A549 (cell line): ENCODE data around the gene BTBD18. TPM values are rescaled to one million over a fixed set of nuclear protein-coding genes. Genes with fewer than 3 reads are reported as not detected.

Source experiments
- ATAC-seq, 2 experiments: fragments of 200-7000 bp in 1 of 2; fragments of >200 bp in 1 of 2; cut with Nextera tagmentation in 1 of 2; cut with Tn5 transposase in 1 of 2; 3 replicates each; pipeline versions ENCODE4 v1.8.0 to v1.9.1; 2018 to 2020; ENCODE audit warnings: mild to moderate bottlenecking in 1 of 2, moderate library complexity in 1 of 2
- CTCF ChIA-PET: fragments of 300-600 bp; sonication (Branson Sonifier 250); formaldehyde crosslinking; extraction: SDS; loops from one replicate; lab custom pipeline; 2021; ENCODE audit warnings: antibody characterized with exemption, inconsistent platforms; lab: Yijun Ruan, JAX
- POLR2A ChIA-PET: fragments of 350-600 bp; formaldehyde crosslinking; extraction: SDS; loops from one replicate; lab custom pipeline; 2021; ENCODE audit warnings: antibody characterized with exemption, inconsistent platforms; lab: Yijun Ruan, JAX
- DNase-seq, 2 experiments: peaks; one replicate each; pipeline versions ENCODE4 v3.0.0 to v3.0.0-alpha.2; 2011 to 2016; ENCODE audit warnings: low read depth in 1 of 2, low spot score in 1 of 2
- FAIRE-seq: peaks from 2 replicates; lab custom pipeline; 2011; peaks lifted over from hg19 to GRCh38; lab: Jason Lieb, UNC
- H3K27ac ChIP-seq, 2 experiments: fragments of >200 bp; sonication (Bioruptor Twin); formaldehyde crosslinking; 3 replicates each; pipeline ENCODE4 v1.5.1; 2016 to 2017
- H3K4me1 ChIP-seq: fragments of >200 bp; sonication (Bioruptor Twin); formaldehyde crosslinking; 3 replicates; pipeline ENCODE4 v1.6.1; 2016
- H3K4me2 ChIP-seq: fragments of >200 bp; sonication (Bioruptor Twin); formaldehyde crosslinking; 3 replicates; pipeline ENCODE4 v1.6.1; 2016
- H3K4me3 ChIP-seq: fragments of >200 bp; sonication (Bioruptor Twin); formaldehyde crosslinking; 3 replicates; pipeline ENCODE4 v1.5.1; 2016
- H3K9me3 ChIP-seq: fragments of >200 bp; sonication (Bioruptor Twin); formaldehyde crosslinking; 3 replicates; pipeline ENCODE4 v1.6.1; 2016
- BHLHE40 ChIP-seq: IDR thresholded peaks from 2 replicates; pipeline ENCODE4 v1.6.1; 2012; ENCODE audit warnings: low read depth, low read length, inconsistent platforms
- CBX8 ChIP-seq: fragments of 200-600 bp; sonication (generic); IDR thresholded peaks from 2 replicates; pipeline ENCODE4 v1.6.1; 2016
- CHD2 ChIP-seq: fragments of 150-350 bp; IDR thresholded peaks from 2 replicates; pipeline ENCODE4 v1.6.1; 2014; ENCODE audit warnings: low read length; ENCODE audit not compliant: partially characterized antibody
- CHD4 ChIP-seq: fragments of 200-600 bp; sonication (generic); IDR thresholded peaks from 2 replicates; pipeline ENCODE4 v1.6.1; 2016; ENCODE audit warnings: antibody characterized with exemption, mild to moderate bottlenecking, borderline replicate concordance
- E2F6 ChIP-seq: IDR thresholded peaks from 2 replicates; pipeline ENCODE4 v1.6.1; 2012; ENCODE audit warnings: low read depth, borderline replicate concordance
- EHMT2 ChIP-seq: fragments of 200-600 bp; sonication (generic); IDR thresholded peaks from 2 replicates; pipeline ENCODE4 v1.6.1; 2016; ENCODE audit warnings: antibody characterized with exemption, low read depth, mild to moderate bottlenecking, moderate library complexity
- ELK1 ChIP-seq: fragments of 150-350 bp; IDR thresholded peaks from 2 replicates; pipeline ENCODE4 v1.6.1; 2014; ENCODE audit warnings: low read depth, mild to moderate bottlenecking, low read length
- ESRRA ChIP-seq: fragments of 150-350 bp; IDR thresholded peaks from 2 replicates; pipeline ENCODE4 v1.6.1; 2014; ENCODE audit warnings: mild to moderate bottlenecking, low read length, borderline replicate concordance
- FOSL2 ChIP-seq, 2 experiments: fragments of 450-650 bp in 1 of 2; fragments of >200 bp in 1 of 2; sonication (Bioruptor Twin) in 1 of 2; formaldehyde crosslinking; IDR thresholded peaks; 2 replicates each; pipeline versions ENCODE4 v1.5.0 to v1.6.1; 2016 to 2020; ENCODE audit warnings: mild to moderate bottlenecking in 1 of 2, moderate library complexity in 1 of 2
- FOXS1 ChIP-seq: fragments of 250-450 bp; sonication (Bioruptor Pico); IDR thresholded peaks from 2 replicates; pipeline ENCODE4 v1.5.0; 2020; ENCODE audit warnings: mild to moderate bottlenecking, moderate library complexity
- HEYL ChIP-seq: fragments of 250-450 bp; sonication (Bioruptor Pico); IDR thresholded peaks from 2 replicates; pipeline ENCODE4 v1.8.0; 2021; ENCODE audit warnings: mild to moderate bottlenecking, moderate library complexity
- HMGXB4 ChIP-seq: fragments of 250-450 bp; sonication (Bioruptor Pico); IDR thresholded peaks from 2 replicates; pipeline ENCODE4 v1.5.0; 2021; ENCODE audit warnings: mild to moderate bottlenecking, moderate library complexity, borderline replicate concordance
- HOXB13 ChIP-seq: fragments of 250-450 bp; sonication (Bioruptor Pico); IDR thresholded peaks from 2 replicates; pipeline ENCODE4 v1.5.0; 2020; ENCODE audit warnings: low read depth, mild to moderate bottlenecking, moderate library complexity
- HOXB5 ChIP-seq: fragments of 250-450 bp; sonication (Bioruptor Pico); IDR thresholded peaks from 2 replicates; pipeline ENCODE4 v1.5.0; 2020; ENCODE audit warnings: mild to moderate bottlenecking, moderate library complexity
- JUN ChIP-seq, 2 experiments: fragments of >200 bp; sonication (Bioruptor Twin); formaldehyde crosslinking; IDR thresholded peaks; 2 replicates in 1 of 2; 3 replicates in 1 of 2; pipeline ENCODE4 v1.6.1; 2016 to 2017
- JUNB ChIP-seq: fragments of >200 bp; sonication (Bioruptor Twin); formaldehyde crosslinking; IDR thresholded peaks from 2 replicates; pipeline ENCODE4 v1.6.1; 2016
- MAFK ChIP-seq: fragments of 450-650 bp; IDR thresholded peaks from 2 replicates; pipeline ENCODE4 v1.6.1; 2014; ENCODE audit not compliant: partially characterized antibody
- NFE2L2 ChIP-seq: fragments of 150-350 bp; conservative IDR thresholded peaks from 2 replicates; pipeline ENCODE4 v1.6.1; 2014; ENCODE audit warnings: low read length
- NR3C1 ChIP-seq: fragments of >200 bp; sonication (Bioruptor Twin); formaldehyde crosslinking; IDR thresholded peaks from 3 replicates; pipeline ENCODE4 v1.6.1; 2017
- POLR2AphosphoS2 ChIP-seq: conservative IDR thresholded peaks from 2 replicates; pipeline ENCODE4 v1.6.1; 2012; ENCODE audit warnings: low read length, improper control_type of control experiment, inconsistent platforms
- RAD21 ChIP-seq, 2 experiments: fragments of >200 bp in 1 of 2; sonication (Bioruptor Twin) in 1 of 2; formaldehyde crosslinking in 1 of 2; IDR thresholded peaks in 1 of 2; conservative IDR thresholded peaks in 1 of 2; 2 replicates in 1 of 2; 3 replicates in 1 of 2; pipeline ENCODE4 v1.6.1; 2012 to 2018; ENCODE audit warnings: inconsistent platforms in 1 of 2
- RFX5 ChIP-seq: fragments of 450-650 bp; IDR thresholded peaks from 2 replicates; pipeline ENCODE4 v1.7.1; 2014; ENCODE audit warnings: antibody characterized with exemption, mild to moderate bottlenecking, moderate library complexity
- TFCP2L1 ChIP-seq: fragments of 250-450 bp; sonication (Bioruptor Pico); IDR thresholded peaks from 2 replicates; pipeline ENCODE4 v1.5.0; 2021; ENCODE audit warnings: mild to moderate bottlenecking
- TP53 ChIP-seq: fragments of 250-450 bp; sonication (Bioruptor Pico); IDR thresholded peaks from 2 replicates; pipeline ENCODE4 v1.5.0; 2021; ENCODE audit warnings: mild to moderate bottlenecking, moderate library complexity
- USF2 ChIP-seq: fragments of 450-650 bp; IDR thresholded peaks from 2 replicates; pipeline ENCODE4 v1.6.1; 2014; ENCODE audit warnings: antibody characterized with exemption
- ZC3H11A ChIP-seq: fragments of 450-650 bp; IDR thresholded peaks from 2 replicates; pipeline ENCODE4 v1.6.1; 2014; ENCODE audit warnings: antibody characterized with exemption, mild to moderate bottlenecking
- ZFP36 ChIP-seq: fragments of 450-650 bp; IDR thresholded peaks from 2 replicates; pipeline ENCODE4 v1.6.1; 2014; ENCODE audit warnings: borderline replicate concordance; ENCODE audit not compliant: partially characterized antibody
- ZNF302 ChIP-seq: fragments of 250-450 bp; sonication (Bioruptor Pico); IDR thresholded peaks from 2 replicates; pipeline ENCODE4 v1.9.0; 2021; ENCODE audit warnings: inconsistent platforms, mild to moderate bottlenecking, moderate library complexity
- ZSCAN20 ChIP-seq: fragments of 250-450 bp; sonication (Bioruptor Pico); IDR thresholded peaks from 2 replicates; pipeline ENCODE4 v1.8.0; 2022; ENCODE audit warnings: mild to moderate bottlenecking, moderate library complexity
- WGBS: methylation state at CpG from one replicate; pipeline ENCODE4 v1.1.6; 2017; ENCODE audit errors: missing lambda C conversion rate; 5-methylcytosine and 5-hydroxymethylcytosine counted together
- polyA plus RNA-seq, 4 experiments: library from polyadenylated mRNA; depleted of rRNA in 3 of 4; stranded (reverse); fragments of >200 nt; fragmentation: RNase III in 1 of 4; extraction: RNeasy Plus Mini Kit Qiagen cat#74134 plus additional on column Dnase treatment in 1 of 4; gene quantifications; 2 replicates in 3 of 4; 3 replicates in 1 of 4; pipeline ENCODE4 v1.2.3, GENCODE V29; 2011 to 2017

BTBD18 gene
- polyA plus RNA-seq, 2 of the 4 experiments (the other 2 are of a cell fraction): not detected

DNA sequence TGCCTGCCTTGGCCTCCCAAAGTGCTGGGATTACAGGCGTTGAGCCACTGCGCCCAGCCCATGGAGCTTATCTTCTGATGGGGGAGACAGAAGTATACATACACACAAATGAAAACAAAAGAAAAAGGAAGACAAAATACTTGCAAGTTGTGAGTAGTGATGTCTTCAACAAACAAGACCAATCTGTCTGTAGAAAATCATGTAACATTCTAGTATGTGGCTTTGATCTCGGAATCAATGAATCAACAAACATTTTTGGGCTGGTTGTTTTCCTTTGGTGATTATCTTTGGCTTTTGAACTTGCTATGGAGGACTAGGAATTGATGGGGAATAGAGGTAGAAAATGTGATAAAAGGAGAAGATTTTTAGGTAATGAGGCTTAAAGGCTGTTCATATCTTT, 6.6 kb upstream of the BTBD18 start:
- H3K27ac ChIP-seq: no peak overlapping the region
- CTCF ChIA-PET: interaction anchor here (1.4 to 12.4 kb wide), 2 partner anchors 14 to 43 kb away, joined by 3 to 216 read pairs; no protein-coding TSS in a partner anchor
- FAIRE-seq (no peak), DNase-seq (no peak), ATAC-seq (no peak)
- 78% methylated on average over 3 of the region's 3 CpGs for WGBS
- H3K4me3 ChIP-seq: no peak overlapping the region
- no peaks in the 10 kb centered on the region for H3K4me1 ChIP-seq
- H3K9me3 ChIP-seq: no peaks in the 10 kb centered on the region
- POLR2A ChIA-PET: no interaction called here
- TF ChIP-seq TP53 (CRISPR knock-in tag) (no peak), NFE2L2 (no peak), JUN (IDR thresholded peaks at IDR 0.05) (no peak), RFX5 (no peak), HOXB5 (CRISPR knock-in tag) (no peak), FOXS1 (CRISPR knock-in tag) (no peak), ZC3H11A (no peak), HMGXB4 (CRISPR knock-in tag) (no peak), EHMT2 (no peak), ELK1 (no peak), ZFP36 (no peak), ESRRA (no peak), BHLHE40 (no peak), RAD21 (conservative IDR thresholded peaks at IDR 0.05 in 1 of 2, IDR thresholded peaks at IDR 0.05 in 1 of 2) (no peak)
- H3K4me2 ChIP-seq: no peak overlapping the region

DNA sequence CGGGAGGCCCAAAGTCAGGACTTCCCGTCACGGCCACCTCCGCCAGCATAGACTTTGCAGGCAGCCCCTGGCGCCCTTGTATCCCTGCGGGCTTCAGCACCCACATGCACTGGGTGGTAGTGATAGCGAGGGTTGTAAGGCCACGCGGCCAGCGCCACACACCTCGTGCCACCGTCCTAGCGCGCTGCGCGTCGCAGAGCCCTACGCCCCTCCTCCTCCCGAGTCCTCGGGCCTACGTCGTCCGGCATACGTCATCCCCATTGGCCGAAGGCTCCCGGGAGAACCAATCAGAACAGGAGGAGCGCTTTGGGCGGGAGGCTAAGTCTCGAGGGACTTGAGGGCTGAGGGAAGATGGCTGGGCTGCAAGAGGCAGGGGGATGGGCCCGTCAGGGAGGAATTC, 1.3 kb upstream of the BTBD18 start:
- ATAC-seq (no peak; a peak in 1 of 6 replicates), DNase-seq (no peak), FAIRE-seq (no peak)
- ChIA-PET CTCF (interaction anchor here (0.7 to 10.0 kb wide), 6 partner anchors 40 to 760 kb away, joined by 3 to 231 read pairs (median 4); no protein-coding TSS in a partner anchor), POLR2A (interaction anchor here (2.2 kb wide), 1 partner anchor 8 kb away, joined by 18 read pairs; the partner anchor contains the start of gene CTNND1)
- Histone ChIP-seq H3K27ac (no peak overlapping the region), H3K4me2 (no peak overlapping the region), H3K9me3 (no peaks in the 10 kb centered on the region), H3K4me1 (peaks cover 4% of the 10 kb centered on the region; the same call in 1 of the 3 replicates), H3K4me3 (no peak overlapping the region)
- no peak for TF ChIP-seq TFCP2L1 (CRISPR knock-in tag)
- TF ChIP-seq HOXB13 (CRISPR knock-in tag): no peak
- no peak for TF ChIP-seq FOSL2 (IDR thresholded peaks at IDR 0.05)
- TF ChIP-seq FOSL2 (CRISPR knock-in tag; IDR thresholded peaks at IDR 0.05): no peak
- no peak for TF ChIP-seq CBX8
- TF ChIP-seq NFE2L2: no peak
- TF ChIP-seq EHMT2: no peak
- TF ChIP-seq MAFK: no peak
- no peak for TF ChIP-seq JUNB
- TF ChIP-seq NR3C1: no peak
- WGBS: 96% methylated on average over 30 of the region's 30 CpGs

GRCh38 chr11:57751176-57751575, 443 bp downstream of the BTBD18 start:
- H3K27ac ChIP-seq: no peak overlapping the region
- no peaks in the 10 kb centered on the region for H3K9me3 ChIP-seq
- DNase-seq: no peak
- H3K4me1 ChIP-seq: peaks cover 4% of the 10 kb centered on the region; the same call in 1 of the 3 replicates
- POLR2A ChIA-PET: interaction anchor here (1.4 to 2.2 kb wide), 4 partner anchors 10 to 49 kb away, joined by 3 to 18 read pairs (median 6); partner anchors contain the start of genes CTNND1, MED19 and SELENOH
- H3K4me3 ChIP-seq: no peak overlapping the region
- CTCF ChIA-PET: interaction anchor here (0.6 to 10.0 kb wide), 24 partner anchors 9 to 767 kb away, joined by 3 to 231 read pairs (median 4); partner anchors contain the start of genes CTNND1 and SELENOH
- FAIRE-seq: no peak
- peak in 1 of 2 experiments; percentile 5; a peak in 3 of 6 replicates for ATAC-seq
- TF ChIP-seq CHD4 (no peak), HEYL (CRISPR knock-in tag) (no peak), USF2 (no peak), NR3C1 (no peak), ZSCAN20 (CRISPR knock-in tag) (no peak), E2F6 (no peak), ESRRA (no peak), POLR2AphosphoS2 (no peak), JUNB (no peak), CHD2 (no peak), ZNF302 (no peak)
- no peak overlapping the region for H3K4me2 ChIP-seq
